Naive B cell (primary cell): ENCODE data around the gene SEMA4D. TPM values are rescaled to one million over a fixed set of nuclear protein-coding genes. Genes with fewer than 3 reads are reported as not detected.

ENCODE experiments used
- ATAC-seq, 2 donors: fragments of 150-1000 bp; cut with Tn5 transposase; 2 replicates each; pipeline ENCODE4 v1.10.0; 2021; ENCODE audit warnings: low read depth in 2 of 2, mild to moderate bottlenecking in 2 of 2, moderate library complexity in 2 of 2
- DNase-seq: peaks from one replicate; pipeline ENCODE4 v3.0.0; 2022
- H3K27ac Mint-ChIP-seq, 6 donors: one replicate each; pipeline ENCODE4 v1.8.0; 2020 to 2022; ENCODE audit warnings: mild to moderate bottlenecking in 6 of 6, mixed read lengths in 6 of 6, moderate library complexity in 5 of 6, inconsistent platforms in 2 of 6
- H3K27me3 Mint-ChIP-seq, 3 donors: one replicate each; pipeline ENCODE4 v1.8.0; 2021 to 2022; ENCODE audit warnings: mixed read lengths in 3 of 3, mild to moderate bottlenecking in 1 of 3
- H3K36me3 Mint-ChIP-seq, 2 donors: one replicate each; pipeline ENCODE4 v1.8.0; 2020 to 2022; ENCODE audit warnings: mixed read lengths in 2 of 2, inconsistent platforms in 1 of 2, mild to moderate bottlenecking in 1 of 2
- H3K4me1 Mint-ChIP-seq, 3 donors: one replicate each; pipeline ENCODE4 v1.8.0; 2020 to 2022; ENCODE audit warnings: mixed read lengths in 3 of 3, inconsistent platforms in 1 of 3, mild to moderate bottlenecking in 1 of 3, moderate library complexity in 1 of 3
- H3K4me3 Mint-ChIP-seq, 8 donors: one replicate each; pipeline ENCODE4 v1.8.0; 2020 to 2022; ENCODE audit warnings: mild to moderate bottlenecking in 8 of 8, mixed read lengths in 8 of 8, moderate library complexity in 8 of 8, inconsistent platforms in 2 of 8
- H3K9me3 Mint-ChIP-seq, 7 donors: one replicate each; pipeline ENCODE4 v1.8.0; 2020 to 2022; ENCODE audit warnings: mixed read lengths in 7 of 7, mild to moderate bottlenecking in 5 of 7, inconsistent platforms in 2 of 7, moderate library complexity in 1 of 7
- polyA plus RNA-seq, 6 donors: library from polyadenylated mRNA; unstranded; fragments of 300-500 nt; fragmentation: Illumina TruSeq; gene quantifications; one replicate each; pipeline ENCODE4 v1.2.3, GENCODE V29; 2021; ENCODE audit warnings: low read depth in 6 of 6

SEMA4D gene
- 10 to 100 TPM; 13.4 to 38.2 (median 21.5) TPM for polyA plus RNA-seq

- ATAC-seq (peak; percentile 26 to 29), DNase-seq (no peak)
- H3K4me1 Mint-ChIP-seq: peaks cover 67 to 90% (median 88%) of the 10 kb centered on the region in 3 donors
- no peaks in the 10 kb centered on the region for H3K27me3 Mint-ChIP-seq
- peak within 1 kb of the TSS; percentile 85 to 97 (median 92) for H3K4me3 Mint-ChIP-seq
- H3K27ac Mint-ChIP-seq: peak within 1 kb of the TSS; percentile 87 to 96 (median 94)
- no peaks in the 10 kb centered on the region for H3K36me3 Mint-ChIP-seq
- no peaks in the 10 kb centered on the region for H3K9me3 Mint-ChIP-seq
Measured at GRCh38 chr9:89497978-89498851, at the start of gene SEMA4D. Gene SEMA4D (minus strand): TSS chr9:89498113. CDS start chr9:89405456, 92,657 bp downstream.

- Mint-ChIP-seq H3K4me1 (peaks cover 14 to 20% (median 17%) of the 10 kb centered on the region in 3 donors), H3K9me3 (peaks cover 8 to 22% (median 16%) of the 10 kb centered on the region in 7 donors), H3K27ac (no peak overlapping the region), H3K27me3 (no peaks in the 10 kb centered on the region), H3K36me3 (peaks cover 7 to 20% of the 10 kb centered on the region in 2 donors), H3K4me3 (no peak overlapping the region)
- no peak for DNase-seq
- ATAC-seq: no peak
Measured at GRCh38 chr9:89547000-89547399, 49.1 kb upstream of the SEMA4D start.

GRCh38 chr9:89544279-89544661 lies 46.4 kb upstream of the SEMA4D start:
- Mint-ChIP-seq H3K27me3 (no peaks in the 10 kb centered on the region), H3K27ac (no peak overlapping the region), H3K4me3 (no peak overlapping the region), H3K4me1 (peaks cover 26 to 30% (median 29%) of the 10 kb centered on the region in 3 donors), H3K9me3 (peaks cover 8 to 22% (median 16%) of the 10 kb centered on the region in 7 donors), H3K36me3 (peaks cover 7 to 20% of the 10 kb centered on the region in 2 donors)
- DNase-seq (no peak), ATAC-seq (no peak)

- H3K27me3 Mint-ChIP-seq: no peaks in the 10 kb centered on the region
- no peak overlapping the region for H3K4me3 Mint-ChIP-seq
- H3K4me1 Mint-ChIP-seq: peaks cover 25 to 26% (median 25%) of the 10 kb centered on the region in 3 donors
- H3K36me3 Mint-ChIP-seq: peaks cover 7 to 20% of the 10 kb centered on the region in 2 donors
- ATAC-seq: no peak
- peaks cover 8 to 22% (median 16%) of the 10 kb centered on the region in 7 donors for H3K9me3 Mint-ChIP-seq
- DNase-seq: no peak
- peak overlapping the region in 1 of 6 donors; percentile 30 for H3K27ac Mint-ChIP-seq
Measured at GRCh38 chr9:89543621-89544278, 45.8 kb upstream of the SEMA4D start.

GRCh38 chr9:89543111-89543510 lies 45.2 kb upstream of the SEMA4D start:
- no peak for ATAC-seq
- Mint-ChIP-seq H3K4me1 (peaks cover 23 to 26% (median 25%) of the 10 kb centered on the region in 3 donors), H3K27me3 (no peaks in the 10 kb centered on the region), H3K9me3 (peaks cover 8 to 22% (median 16%) of the 10 kb centered on the region in 7 donors), H3K4me3 (peak overlapping the region in 2 of 8 donors; percentile 55 to 56), H3K27ac (no peak overlapping the region), H3K36me3 (peaks cover 7 to 20% of the 10 kb centered on the region in 2 donors)
- no peak for DNase-seq

GRCh38 chr9:89542401-89543021 lies 44.6 kb upstream of the SEMA4D start:
- Mint-ChIP-seq H3K36me3 (peaks cover 7 to 20% of the 10 kb centered on the region in 2 donors), H3K4me1 (peaks cover 23 to 26% (median 25%) of the 10 kb centered on the region in 3 donors), H3K27ac (peak overlapping the region in 2 of 6 donors; percentile 71 to 73), H3K4me3 (peak overlapping the region in 3 of 8 donors; percentile 5 to 56 (median 55)), H3K9me3 (peaks cover 8 to 22% (median 16%) of the 10 kb centered on the region in 7 donors), H3K27me3 (no peaks in the 10 kb centered on the region)
- ATAC-seq (peak; percentile 32 to 60), DNase-seq (no peak)

GRCh38 chr9:89541798-89542197 lies 43.9 kb upstream of the SEMA4D start:
- DNase-seq (peak; percentile 53), ATAC-seq (peak; percentile 87 to 89)
- Mint-ChIP-seq H3K4me1 (peaks cover 25 to 30% (median 29%) of the 10 kb centered on the region in 3 donors), H3K4me3 (peak overlapping the region in 4 of 8 donors; percentile 22 to 56 (median 32)), H3K9me3 (peaks cover 8 to 22% (median 16%) of the 10 kb centered on the region in 7 donors), H3K36me3 (peaks cover 7 to 20% of the 10 kb centered on the region in 2 donors), H3K27ac (peak overlapping the region in 3 of 6 donors; percentile 18 to 73 (median 40)), H3K27me3 (no peaks in the 10 kb centered on the region)

GRCh38 chr9:89539374-89539773 lies 41.5 kb upstream of the SEMA4D start:
- peaks cover 41 to 54% (median 51%) of the 10 kb centered on the region in 3 donors for H3K4me1 Mint-ChIP-seq
- no peak overlapping the region for H3K4me3 Mint-ChIP-seq
- H3K27me3 Mint-ChIP-seq: no peaks in the 10 kb centered on the region
- H3K36me3 Mint-ChIP-seq: no peaks in the 10 kb centered on the region
- no peak overlapping the region for H3K27ac Mint-ChIP-seq
- ATAC-seq (no peak), DNase-seq (no peak)
- H3K9me3 Mint-ChIP-seq: peaks cover 0 to 4% (median 0%) of the 10 kb centered on the region in 7 donors

- no peak for ATAC-seq
- no peaks in the 10 kb centered on the region for H3K36me3 Mint-ChIP-seq
- H3K4me3 Mint-ChIP-seq: no peak overlapping the region
- DNase-seq: no peak
- no peaks in the 10 kb centered on the region for H3K27me3 Mint-ChIP-seq
- peaks cover 0 to 1% (median 0%) of the 10 kb centered on the region in 7 donors for H3K9me3 Mint-ChIP-seq
- no peak overlapping the region for H3K27ac Mint-ChIP-seq
- peaks cover 44 to 53% (median 52%) of the 10 kb centered on the region in 3 donors for H3K4me1 Mint-ChIP-seq
Measured at GRCh38 chr9:89538871-89539270, 41.0 kb upstream of the SEMA4D start.

GRCh38 chr9:89537166-89537565 lies 39.3 kb upstream of the SEMA4D start:
- H3K27me3 Mint-ChIP-seq: no peaks in the 10 kb centered on the region
- H3K4me1 Mint-ChIP-seq: peaks cover 36 to 42% (median 40%) of the 10 kb centered on the region in 3 donors
- DNase-seq (no peak), ATAC-seq (no peak)
- peaks cover 0 to 1% (median 0%) of the 10 kb centered on the region in 7 donors for H3K9me3 Mint-ChIP-seq
- H3K27ac Mint-ChIP-seq: peak overlapping the region in 3 of 6 donors; percentile 11 to 82 (median 68)
- peak overlapping the region in 1 of 8 donors; percentile 2 for H3K4me3 Mint-ChIP-seq
- no peaks in the 10 kb centered on the region for H3K36me3 Mint-ChIP-seq

GRCh38 chr9:89536600-89536999 lies 38.7 kb upstream of the SEMA4D start:
- H3K9me3 Mint-ChIP-seq: peaks cover 0 to 1% (median 0%) of the 10 kb centered on the region in 7 donors
- no peaks in the 10 kb centered on the region for H3K36me3 Mint-ChIP-seq
- H3K4me3 Mint-ChIP-seq: peak overlapping the region in 2 of 8 donors; percentile 2 to 47
- ATAC-seq (no peak), DNase-seq (no peak)
- peak overlapping the region in 5 of 6 donors; percentile 11 to 86 (median 68) for H3K27ac Mint-ChIP-seq
- no peaks in the 10 kb centered on the region for H3K27me3 Mint-ChIP-seq
- H3K4me1 Mint-ChIP-seq: peaks cover 30 to 36% (median 35%) of the 10 kb centered on the region in 3 donors

- no peak for DNase-seq
- H3K4me1 Mint-ChIP-seq: peaks cover 26 to 32% (median 30%) of the 10 kb centered on the region in 3 donors
- H3K36me3 Mint-ChIP-seq: no peaks in the 10 kb centered on the region
- ATAC-seq: peak; percentile 49
- no peaks in the 10 kb centered on the region for H3K27me3 Mint-ChIP-seq
- peak overlapping the region in 7 of 8 donors; percentile 0 to 83 (median 57) for H3K4me3 Mint-ChIP-seq
- H3K27ac Mint-ChIP-seq: peak overlapping the region in 3 of 6 donors; percentile 4 to 66 (median 11)
- peaks cover 0 to 1% (median 0%) of the 10 kb centered on the region in 7 donors for H3K9me3 Mint-ChIP-seq
Measured at GRCh38 chr9:89536145-89536574, 38.2 kb upstream of the SEMA4D start.
